HUDEP-2 (cell line): ENCODE results near the gene CDK5.
A peak's percentile ranks its signal among the peaks of the same experiment; 100 is the strongest.
"Not testable (repeated sequence)": the region's sequence is repeated elsewhere in the genome, so short reads cannot be mapped to it uniquely, and the experiment has no call there.

Experiments used
- DNase-seq, 76 experiments: peaks; one replicate each; lab custom pipeline; 2025; ENCODE audit not compliant: unreplicated experiment in 76 of 76; lab: John Stamatoyannopoulos, UW

Gene CDK5

GRCh38 chr7:151018421-151019129 lies 39.1 kb downstream of the CDK5 start:
- DNase-seq, result peak in 66 of 76 experiments; percentile 10 to 72 (median 52)

GRCh38 chr7:151017953-151018420 lies 39.7 kb downstream of the CDK5 start:
- peak in 71 of 76 experiments; percentile 15 to 82 (median 66) for DNase-seq

GRCh38 chr7:151017370-151017952 lies 40.2 kb downstream of the CDK5 start:
- peak in 15 of 76 experiments; percentile 11 to 63 (median 41) for DNase-seq

- DNase-seq, result no peak
These were observed 40.8 kb downstream of the CDK5 start for GRCh38 chr7:151016942-151017341.

GRCh38 chr7:151016505-151016904 lies 41.2 kb downstream of the CDK5 start:
- no peak for DNase-seq

GRCh38 chr7:151015967-151016366 lies 41.7 kb downstream of the CDK5 start:
- no peak for DNase-seq

- no peak for DNase-seq
These were observed 42.7 kb downstream of the CDK5 start for GRCh38 chr7:151014950-151015349.

GRCh38 chr7:151013733-151014497 lies 43.8 kb downstream of the CDK5 start:
- DNase-seq, result peak in 74 of 76 experiments; percentile 20 to 94 (median 83)

- DNase-seq, result peak in 21 of 76 experiments; percentile 42 to 87 (median 72)
These were observed 44.4 kb downstream of the CDK5 start for GRCh38 chr7:151013356-151013732.

- peak in 29 of 76 experiments; percentile 9 to 56 (median 29) for DNase-seq
These were observed 44.8 kb downstream of the CDK5 start for GRCh38 chr7:151012911-151013347.

- no peak for DNase-seq
These were observed 45.5 kb downstream of the CDK5 start for GRCh38 chr7:151012031-151012692.

GRCh38 chr7:151011616-151012015 lies 46.1 kb downstream of the CDK5 start:
- DNase-seq, result not testable (repeated sequence)

- peak in 5 of 76 experiments; percentile 13 to 43 (median 33) for DNase-seq
These were observed 46.6 kb downstream of the CDK5 start for GRCh38 chr7:151011097-151011409.

GRCh38 chr7:151010307-151011096 lies 47.2 kb downstream of the CDK5 start:
- DNase-seq, result peak in 12 of 76 experiments; percentile 5 to 65 (median 45)

GRCh38 chr7:151010037-151010306 lies 47.7 kb downstream of the CDK5 start:
- no peak for DNase-seq

GRCh38 chr7:151009327-151010036 lies 48.2 kb downstream of the CDK5 start:
- DNase-seq, result peak in 28 of 76 experiments; percentile 12 to 80 (median 43)

- DNase-seq, result peak in 75 of 76 experiments; percentile 74 to 98 (median 94)
These were observed 49.0 kb downstream of the CDK5 start for GRCh38 chr7:151008511-151009323.

GRCh38 chr7:151008143-151008510 lies 49.6 kb downstream of the CDK5 start:
- DNase-seq, result peak in 74 of 76 experiments; percentile 28 to 87 (median 67)

GRCh38 chr7:151007469-151007898 lies 50.2 kb downstream of the CDK5 start:
- DNase-seq, result peak in 17 of 76 experiments; percentile 14 to 49 (median 33)
